SK-N-SH treated with all-trans-retinoic acid at 6 μM for 48 hours (cell line): ENCODE results near the gene METTL17.

Experiments used
- CREB5 ChIP-seq: fragments of 250-450 bp; sonication (Bioruptor Pico); IDR thresholded peaks from 2 replicates; pipeline ENCODE4 v1.5.1; 2020; ENCODE audit warnings: low read depth, mild to moderate bottlenecking, moderate library complexity
- GLIS3 ChIP-seq: fragments of 250-450 bp; sonication (Bioruptor Pico); IDR thresholded peaks from 2 replicates; pipeline ENCODE4 v1.5.0; 2020; ENCODE audit warnings: mild to moderate bottlenecking, moderate library complexity
- OSR1 ChIP-seq: fragments of 250-450 bp; sonication (Bioruptor Pico); IDR thresholded peaks from 2 replicates; pipeline ENCODE4 v1.8.0; 2022; ENCODE audit warnings: moderate library complexity, mild to moderate bottlenecking, inconsistent platforms
- PATZ1 ChIP-seq: fragments of 250-450 bp; sonication (Bioruptor Pico); IDR thresholded peaks from 2 replicates; pipeline ENCODE4 v1.8.0; 2020; ENCODE audit warnings: mild to moderate bottlenecking, moderate library complexity, borderline replicate concordance
- POU6F1 ChIP-seq: fragments of 250-450 bp; sonication (Bioruptor Pico); IDR thresholded peaks from 2 replicates; pipeline ENCODE4 v1.8.0; 2021; ENCODE audit warnings: low read depth, mild to moderate bottlenecking, moderate library complexity, borderline replicate concordance
- RARB ChIP-seq: fragments of 250-450 bp; sonication (Bioruptor Pico); IDR thresholded peaks from 2 replicates; pipeline ENCODE4 v1.8.0; 2021; ENCODE audit warnings: mild to moderate bottlenecking, moderate library complexity
- SNAI2 ChIP-seq: fragments of 250-450 bp; sonication (Bioruptor Pico); IDR thresholded peaks from 2 replicates; pipeline ENCODE4 v1.5.0; 2020; ENCODE audit warnings: mild to moderate bottlenecking, moderate library complexity

- TF ChIP-seq CREB5 (CRISPR knock-in tag): no peak
- no peak for TF ChIP-seq PATZ1 (CRISPR knock-in tag)
- no peak for TF ChIP-seq RARB (CRISPR knock-in tag)
- no peak for TF ChIP-seq OSR1
- no peak for TF ChIP-seq POU6F1
- no peak for TF ChIP-seq GLIS3 (CRISPR knock-in tag)
- TF ChIP-seq SNAI2 (CRISPR knock-in tag): no peak
Measured at GRCh38 chr14:21039585-21040369, 50.0 kb downstream of the METTL17 start.
